ENCODE results near the gene SF3B1. TPM values are rescaled to one million over a fixed set of nuclear protein-coding genes. Genes with fewer than 3 reads are reported as not detected.

Gene SF3B1
- total and polyA plus RNA-seq, 10 of the 15 experiments (the other 5 are each of a cell fraction or from before 2014, with no cell fraction given) = 163 to 565 (median 239) TPM

DNA sequence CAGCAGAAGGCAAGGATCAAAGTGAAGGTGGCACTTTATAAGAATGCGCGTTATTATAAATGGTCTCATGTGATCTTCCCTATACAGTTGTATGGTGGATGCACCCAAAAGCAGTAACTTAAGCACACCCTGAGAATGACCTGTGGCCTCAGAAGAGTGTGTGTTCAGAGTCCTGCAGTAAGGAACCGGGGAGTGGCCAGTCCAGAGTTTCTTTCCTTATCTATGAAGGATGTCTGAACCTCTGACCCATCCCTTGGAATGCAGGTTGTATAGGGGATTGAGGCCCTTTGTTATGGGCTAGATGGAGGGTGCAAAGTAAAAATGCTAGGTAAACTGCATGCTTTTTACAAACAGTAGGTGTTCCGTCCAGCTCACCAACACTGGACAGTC lies 80.7 kb downstream of the SF3B1 start:
- H3K36me3 ChIP-seq (ENCODE audit: control insufficient read depth in 2 of 2, insufficient read depth in 2 of 2, low read length in 1 of 2) = no peaks in the 10 kb centered on the region; a peak in 1 of 4 replicates
- no TSS peak for BruUV-seq (replicated peaks)
- 97% methylated on average over 4 of the region's 4 CpGs for WGBS (ENCODE audit: insufficient coverage, insufficient replicate concordance, low lambda C conversion rate, missing lambda C conversion rate)
- POLR2A ChIA-PET = no interaction called here
- no peaks in the 10 kb centered on the region for H3K27me3 ChIP-seq (replicated peaks in 1 of 2; ENCODE audit: control insufficient read depth in 2 of 2, insufficient read depth in 2 of 2, low read length in 1 of 2)
- CTCF ChIA-PET = interaction anchor here (1.0 to 2.0 kb wide), 3 partner anchors 37 to 240 kb away, joined by 3 to 6 read pairs (median 3); no protein-coding TSS in a partner anchor
- SMC1A ChIA-PET (ENCODE audit: uncharacterized antibody, unreplicated experiment) = interaction anchor here (0.6 to 1.4 kb wide), 2 partner anchors 43 to 172 kb away, joined by 3 read pairs; no protein-coding TSS in a partner anchor
- H3K4me2 ChIP-seq (ENCODE audit: control insufficient read depth, insufficient read depth) = no peak overlapping the region
- RAD21 ChIA-PET (ENCODE audit: unreplicated experiment) = no interaction called here
- intact Hi-C loops (cut with micrococcal nuclease; ENCODE audit: unreplicated experiment) = no loop called here
- H3K9ac ChIP-seq (ENCODE audit: control insufficient read depth, insufficient read depth, low read length) = no peak overlapping the region
- in situ Hi-C loops (cut with MboI) = no loop called here
- no peak for DNase-seq (ENCODE audit: low read depth, low spot score)
- ATAC-seq = no peak
- H4K20me1 ChIP-seq (ENCODE audit: control insufficient read depth, insufficient read depth) = no peaks in the 10 kb centered on the region
- H3K27ac ChIP-seq (ENCODE audit: control insufficient read depth, insufficient read depth) = no peak overlapping the region
- no peaks in the 10 kb centered on the region for H3K9me3 ChIP-seq (replicated peaks; ENCODE audit: control insufficient read depth, insufficient read depth, low read length)
- no peaks in the 10 kb centered on the region for H3K4me1 ChIP-seq (ENCODE audit: control insufficient read depth, insufficient read depth, low read length)
- FAIRE-seq = no peak
- TF ChIP-seq, protein P1, sequence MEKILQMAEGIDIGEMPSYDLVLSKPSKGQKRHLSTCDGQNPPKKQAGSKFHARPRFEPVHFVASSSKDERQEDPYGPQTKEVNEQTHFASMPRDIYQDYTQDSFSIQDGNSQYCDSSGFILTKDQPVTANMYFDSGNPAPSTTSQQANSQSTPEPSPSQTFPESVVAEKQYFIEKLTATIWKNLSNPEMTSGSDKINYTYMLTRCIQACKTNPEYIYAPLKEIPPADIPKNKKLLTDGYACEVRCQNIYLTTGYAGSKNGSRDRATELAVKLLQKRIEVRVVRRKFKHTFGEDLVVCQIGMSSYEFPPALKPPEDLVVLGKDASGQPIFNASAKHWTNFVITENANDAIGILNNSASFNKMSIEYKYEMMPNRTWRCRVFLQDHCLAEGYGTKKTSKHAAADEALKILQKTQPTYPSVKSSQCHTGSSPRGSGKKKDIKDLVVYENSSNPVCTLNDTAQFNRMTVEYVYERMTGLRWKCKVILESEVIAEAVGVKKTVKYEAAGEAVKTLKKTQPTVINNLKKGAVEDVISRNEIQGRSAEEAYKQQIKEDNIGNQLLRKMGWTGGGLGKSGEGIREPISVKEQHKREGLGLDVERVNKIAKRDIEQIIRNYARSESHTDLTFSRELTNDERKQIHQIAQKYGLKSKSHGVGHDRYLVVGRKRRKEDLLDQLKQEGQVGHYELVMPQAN (conservative IDR thresholded peaks at IDR 0.05) = no peak
- no peak for TF ChIP-seq ZBED1 (IDR thresholded peaks at IDR 0.05; ENCODE audit: borderline replicate concordance)
- TF ChIP-seq NFYB (IDR thresholded peaks at IDR 0.05; ENCODE audit: insufficient read depth, low read depth, low read length) = no peak
- no peak for TF ChIP-seq MYC (IDR thresholded peaks at IDR 0.05; ENCODE audit: insufficient read depth, insufficient read length, insufficient replicate concordance, low read length, severe bottlenecking)
- TF ChIP-seq PAX8 (IDR thresholded peaks at IDR 0.05) = no peak
- no peak for TF ChIP-seq ATF7 (IDR thresholded peaks at IDR 0.05; ENCODE audit: low read depth)
- no peak for TF ChIP-seq SP1 (IDR thresholded peaks at IDR 0.05; ENCODE audit: low read depth, low read length)
- no peak for TF ChIP-seq USF1 (IDR thresholded peaks at IDR 0.05; ENCODE audit: borderline replicate concordance, extremely low read length, insufficient read depth, low read depth, low read length)
- no peak for TF ChIP-seq DPF2 (IDR thresholded peaks at IDR 0.05)
- TF ChIP-seq GATAD2B (conservative IDR thresholded peaks at IDR 0.05; ENCODE audit: low read depth) = no peak
- no peak overlapping the region for H2AFZ ChIP-seq (ENCODE audit: control insufficient read depth, low read depth, low read length)
- H3K79me2 ChIP-seq (ENCODE audit: control insufficient read depth, insufficient read depth, low read length) = no peaks in the 10 kb centered on the region
- H3K4me3 ChIP-seq = no peak overlapping the region

Data from GM12878 (cell line).